B cell (primary cell): ENCODE results near the gene CNTD1. TPM values are rescaled to one million over a fixed set of nuclear protein-coding genes. Genes with fewer than 3 reads are reported as not detected.

Source experiments
- ATAC-seq: fragments of 200-7000 bp; cut with Tn5 transposase; one replicate; pipeline ENCODE4 v1.10.0; 2021; ENCODE audit warnings: low read depth, mild to moderate bottlenecking, moderate number of reproducible peaks, moderate library complexity
- CTCF ChIA-PET: fragments of 350-600 bp; sonication (Branson Sonifier 250); formaldehyde crosslinking; loops from one replicate; lab custom pipeline; 2021; ENCODE audit warnings: antibody characterized with exemption, inconsistent platforms; lab: Charles Lee
- POLR2A ChIA-PET: fragments of 350-600 bp; sonication (Branson Sonifier 250); formaldehyde crosslinking; loops from one replicate; lab custom pipeline; 2021; ENCODE audit warnings: antibody characterized with exemption; lab: Charles Lee
- DNase-seq: peaks from one replicate; pipeline ENCODE4 v3.0.0; 2013
- H2AFZ ChIP-seq: 2 replicates; pipeline ENCODE4 v1.6.1; 2012; ENCODE audit warnings: mild to moderate bottlenecking, low read depth, low read length; ENCODE audit not compliant: insufficient read depth, poor library complexity, severe bottlenecking
- H3K27ac ChIP-seq, 2 donors: 1 replicate in 1 of 2; 2 replicates in 1 of 2; pipeline ENCODE4 v1.5.1; 2012 to 2013; ENCODE audit warnings: low read length in 2 of 2, mild to moderate bottlenecking in 2 of 2, moderate library complexity in 1 of 2
- H3K27me3 ChIP-seq, 4 experiments: fragments of 200-600 bp in 1 of 4; sonication (generic) in 1 of 4; replicated peaks in 1 of 4; 1 replicate in 2 of 4; 2 replicates in 2 of 4; pipeline versions ENCODE4 v1.6.1 to v1.7.0; 2013 to 2016; ENCODE audit warnings: low read length in 3 of 4, mild to moderate bottlenecking in 2 of 4, mixed read lengths in 1 of 4, moderate library complexity in 1 of 4; ENCODE audit not compliant: insufficient read depth in 4 of 4, control insufficient read depth in 3 of 4; ENCODE audit errors: control extremely low read depth in 1 of 4
- H3K36me3 ChIP-seq, 2 experiments: replicated peaks in 1 of 2; 1 replicate in 1 of 2; 2 replicates in 1 of 2; pipeline versions ENCODE4 v1.6.1 to v1.7.1; 2013; ENCODE audit warnings: low read length in 1 of 2; ENCODE audit not compliant: insufficient read depth in 2 of 2, control insufficient read depth in 1 of 2; ENCODE audit errors: control extremely low read depth in 1 of 2, extremely low read depth in 1 of 2
- H3K4me1 ChIP-seq, 2 donors: fragments of 200-600 bp in 1 of 2; sonication (generic) in 1 of 2; 1 replicate in 1 of 2; 2 replicates in 1 of 2; pipeline versions ENCODE4 v1.5.1 to v1.6.1; 2013 to 2017; ENCODE audit warnings: low read length in 2 of 2; ENCODE audit not compliant: control insufficient read depth in 2 of 2, insufficient read depth in 2 of 2
- H3K4me2 ChIP-seq: replicated peaks from 2 replicates; pipeline ENCODE3; 2012; ENCODE audit warnings: mild to moderate bottlenecking, low read depth, low read length; ENCODE audit not compliant: poor library complexity, severe bottlenecking
- H3K4me3 ChIP-seq, 5 experiments: fragments of 200-600 bp in 1 of 5; sonication (generic) in 1 of 5; 1 replicate in 3 of 5; 2 replicates in 2 of 5; pipeline versions ENCODE4 v1.5.1 to v1.7.0; 2011 to 2016; ENCODE audit warnings: low read length in 4 of 5, mild to moderate bottlenecking in 4 of 5, low read depth in 2 of 5, control low read depth in 1 of 5, moderate library complexity in 1 of 5; ENCODE audit not compliant: insufficient read depth in 1 of 5; ENCODE audit errors: control extremely low read depth in 1 of 5, extremely low read depth in 1 of 5
- H3K79me2 ChIP-seq: fragments of 200-600 bp; sonication (generic); one replicate; pipeline ENCODE4 v1.6.0; 2016; ENCODE audit warnings: low read length; ENCODE audit not compliant: control insufficient read depth, insufficient read depth
- H3K9ac ChIP-seq: fragments of 200-600 bp; sonication (generic); 2 replicates; pipeline ENCODE4 v1.6.1; 2017; ENCODE audit warnings: mild to moderate bottlenecking, low read length, moderate library complexity
- H3K9me3 ChIP-seq, 3 donors: one replicate each; pipeline versions ENCODE4 v1.6.1 to v1.7.1; 2013; ENCODE audit warnings: low read length in 2 of 3; ENCODE audit not compliant: control insufficient read depth in 2 of 3, insufficient read depth in 1 of 3; ENCODE audit errors: control extremely low read depth in 1 of 3
- H4K20me1 ChIP-seq: 2 replicates; pipeline ENCODE4 v1.6.0; 2012; ENCODE audit warnings: mild to moderate bottlenecking, low read length; ENCODE audit not compliant: insufficient read depth, control insufficient read depth, poor library complexity, severe bottlenecking
- H3K27ac Mint-ChIP-seq: one replicate; pipeline ENCODE4 v1.8.0; 2021; ENCODE audit warnings: mixed read lengths
- H3K27me3 Mint-ChIP-seq: one replicate; pipeline ENCODE4 v1.8.0; 2021; ENCODE audit warnings: mixed read lengths
- H3K4me1 Mint-ChIP-seq: one replicate; pipeline ENCODE4 v1.8.0; 2021; ENCODE audit warnings: mixed read lengths
- H3K4me3 Mint-ChIP-seq: one replicate; pipeline ENCODE4 v1.8.0; 2021; ENCODE audit warnings: mixed read lengths
- H3K9me3 Mint-ChIP-seq: one replicate; pipeline ENCODE4 v1.8.0; 2022; ENCODE audit warnings: mixed read lengths; ENCODE audit not compliant: insufficient read depth
- CTCF ChIP-seq: fragments of 200-600 bp; IDR thresholded peaks from one replicate; pipeline ENCODE4 v1.8.0; 2022; ENCODE audit warnings: antibody characterized with exemption, mild to moderate bottlenecking
- EZH2 ChIP-seq: IDR thresholded peaks from 2 replicates; pipeline ENCODE4 v1.6.1; 2012; ENCODE audit warnings: borderline replicate concordance, low read depth, mild to moderate bottlenecking, moderate library complexity, low read length; ENCODE audit not compliant: insufficient read depth, poor library complexity, severe bottlenecking
- WGBS: methylation state at CpG from one replicate; pipeline ENCODE4 v1.1.5; 2013; ENCODE audit warnings: missing lambda C conversion rate; ENCODE audit not compliant: insufficient coverage; 5-methylcytosine and 5-hydroxymethylcytosine counted together
- intact Hi-C: fragments of 100-400 bp; cut with micrococcal nuclease; formaldehyde crosslinking; loops from one replicate; pipeline ENCODE4 v1.10.0; 2022
- polyA plus RNA-seq: library from polyadenylated mRNA; depleted of rRNA; stranded (reverse); fragments of >200 nt; gene quantifications from 2 replicates; pipeline ENCODE4 v1.2.3, GENCODE V29; 2012
- total RNA-seq, 2 donors: library from RNA; stranded (reverse); fragments of 120-200 nt in 1 of 2; gene quantifications; 1 replicate in 1 of 2; 2 replicates in 1 of 2; pipeline versions ENCODE4 v1.2.3 to v1.2.4, GENCODE V29; 2013 to 2022

The CNTD1 gene
- total and polyA plus RNA-seq, 2 donors (not counting 1 experiment from before 2014, with no cell fraction given): not detected

GRCh38 chr17:42853597-42853967 is 54.9 kb downstream of the CNTD1 start:
- Mint-ChIP-seq H3K27ac (no peak overlapping the region), H3K27me3 (no peaks in the 10 kb centered on the region), H3K9me3 (no peaks in the 10 kb centered on the region), H3K4me3 (no peak overlapping the region), H3K4me1 (no peaks in the 10 kb centered on the region)
- Histone ChIP-seq H4K20me1 (no peaks in the 10 kb centered on the region), H3K4me3 (no peak overlapping the region), H3K79me2 (no peaks in the 10 kb centered on the region), H3K9ac (no peak overlapping the region), H3K9me3 (no peaks in the 10 kb centered on the region), H3K36me3 (no peaks in the 10 kb centered on the region), H3K4me1 (no peaks in the 10 kb centered on the region), H2AFZ (no peak overlapping the region), H3K4me2 (no peak overlapping the region), H3K27me3 (peaks cover 0 to 6% (median 0%) of the 10 kb centered on the region in 4 experiments), H3K27ac (no peak overlapping the region)
- CTCF ChIA-PET: no interaction called here
- ATAC-seq (no peak), DNase-seq (no peak)
- WGBS: 81% methylated on average over 5 of the region's 5 CpGs
- TF ChIP-seq CTCF: no peak
- no peak for TF ChIP-seq EZH2
- POLR2A ChIA-PET: no interaction called here
- intact Hi-C loops: no loop called here

- intact Hi-C loops: no loop called here
- Histone ChIP-seq H3K9ac (no peak overlapping the region), H3K79me2 (no peaks in the 10 kb centered on the region), H3K27me3 (peaks cover 0 to 6% (median 0%) of the 10 kb centered on the region in 4 experiments), H3K4me1 (no peaks in the 10 kb centered on the region), H3K4me2 (no peak overlapping the region), H4K20me1 (no peaks in the 10 kb centered on the region), H3K27ac (no peak overlapping the region), H3K9me3 (no peaks in the 10 kb centered on the region), H3K4me3 (no peak overlapping the region), H2AFZ (no peak overlapping the region), H3K36me3 (no peaks in the 10 kb centered on the region)
- Mint-ChIP-seq H3K4me1 (no peaks in the 10 kb centered on the region), H3K9me3 (no peaks in the 10 kb centered on the region), H3K27me3 (no peaks in the 10 kb centered on the region), H3K4me3 (no peak overlapping the region), H3K27ac (no peak overlapping the region)
- no peak for TF ChIP-seq CTCF
- no peak for TF ChIP-seq EZH2
- ChIA-PET POLR2A (no interaction called here), CTCF (no interaction called here)
- ATAC-seq (no peak), DNase-seq (no peak)
- WGBS: 95% methylated on average over 13 of the region's 15 CpGs
Observed at GRCh38 chr17:42853968-42854790, 55.5 kb downstream of the CNTD1 start.
